H9 (cell line): ENCODE data around the gene TSC22D1. TPM values are rescaled to one million over a fixed set of nuclear protein-coding genes. Genes with fewer than 3 reads are reported as not detected.

Source experiments
- DNase-seq: peaks from one replicate; pipeline ENCODE4 v3.0.0-alpha.2; 2017
- H2AFZ ChIP-seq: one replicate; pipeline ENCODE4 v1.6.1; 2013; ENCODE audit warnings: mild to moderate bottlenecking, low read length, control low read depth, moderate library complexity
- H2AK5ac ChIP-seq: 2 replicates; pipeline ENCODE4 v1.6.1; 2013; ENCODE audit warnings: low read length, control low read depth, mixed read lengths; ENCODE audit not compliant: insufficient read length
- H2BK120ac ChIP-seq: one replicate; pipeline ENCODE4 v1.6.1; 2013; ENCODE audit warnings: low read depth, mild to moderate bottlenecking, low read length, control low read depth, inconsistent platforms; ENCODE audit not compliant: poor library complexity, severe bottlenecking
- H2BK12ac ChIP-seq: 2 replicates; pipeline ENCODE4 v1.6.1; 2013; ENCODE audit warnings: low read length, control low read depth, mixed read lengths, low read depth; ENCODE audit not compliant: insufficient read length
- H2BK15ac ChIP-seq: 2 replicates; pipeline ENCODE4 v1.6.1; 2013; ENCODE audit warnings: low read depth, low read length, control low read depth
- H2BK20ac ChIP-seq: one replicate; pipeline ENCODE4 v1.6.1; 2013; ENCODE audit warnings: low read depth, mild to moderate bottlenecking, low read length, control low read depth, inconsistent platforms; ENCODE audit not compliant: poor library complexity, severe bottlenecking
- H2BK5ac ChIP-seq: 2 replicates; pipeline ENCODE4 v1.6.1; 2013; ENCODE audit warnings: low read length, control low read depth, mixed read lengths; ENCODE audit not compliant: insufficient read length
- H3K14ac ChIP-seq: 2 replicates; pipeline ENCODE4 v1.6.1; 2013; ENCODE audit warnings: low read length, control low read depth; ENCODE audit not compliant: insufficient read depth
- H3K18ac ChIP-seq: 2 replicates; pipeline ENCODE4 v1.6.1; 2013; ENCODE audit warnings: low read depth, mild to moderate bottlenecking, mixed read lengths, low read length, control low read depth; ENCODE audit not compliant: insufficient read length
- H3K23ac ChIP-seq: 2 replicates; pipeline ENCODE4 v1.6.1; 2013; ENCODE audit warnings: low read length, control low read depth, mixed read lengths, low read depth; ENCODE audit not compliant: insufficient read length
- H3K23me2 ChIP-seq: 2 replicates; pipeline ENCODE4 v1.6.1; 2013; ENCODE audit warnings: low read depth, mild to moderate bottlenecking, mixed read lengths, low read length, control low read depth; ENCODE audit not compliant: insufficient read length, poor library complexity, severe bottlenecking
- H3K27ac ChIP-seq: 2 replicates; pipeline ENCODE4 v1.5.1; 2013; ENCODE audit warnings: low read length, control low read depth, mixed read lengths, low read depth; ENCODE audit not compliant: insufficient read length
- H3K27me3 ChIP-seq: 2 replicates; pipeline ENCODE4 v1.6.1; 2013; ENCODE audit warnings: low read length, control low read depth, inconsistent platforms; ENCODE audit not compliant: insufficient read depth
- H3K4ac ChIP-seq: 2 replicates; pipeline ENCODE4 v1.6.1; 2013; ENCODE audit warnings: low read depth, mild to moderate bottlenecking, control low read depth, inconsistent platforms, low read length, moderate library complexity
- H3K4me1 ChIP-seq: 2 replicates; pipeline ENCODE4 v1.6.1; 2013; ENCODE audit warnings: low read length, control low read depth, inconsistent platforms; ENCODE audit not compliant: insufficient read depth
- H3K4me2 ChIP-seq: 2 replicates; pipeline ENCODE4 v1.6.1; 2013; ENCODE audit warnings: low read length, control low read depth, mixed read lengths; ENCODE audit not compliant: insufficient read length, insufficient read depth
- H3K56ac ChIP-seq: 2 replicates; pipeline ENCODE4 v1.6.1; 2013; ENCODE audit warnings: low read depth, mild to moderate bottlenecking, mixed read lengths, low read length, control low read depth; ENCODE audit not compliant: insufficient read length
- H3K79me1 ChIP-seq: 2 replicates; pipeline ENCODE4 v1.6.1; 2013; ENCODE audit warnings: low read depth, mild to moderate bottlenecking, moderate library complexity, low read length, control low read depth, inconsistent platforms; ENCODE audit not compliant: insufficient read depth, poor library complexity, severe bottlenecking
- H3K79me2 ChIP-seq: 2 replicates; pipeline ENCODE4 v1.6.1; 2013; ENCODE audit warnings: low read length, control low read depth, inconsistent platforms; ENCODE audit not compliant: insufficient read depth
- H3K9ac ChIP-seq: 2 replicates; pipeline ENCODE4 v1.6.1; 2013; ENCODE audit warnings: low read length, control low read depth, mixed read lengths; ENCODE audit not compliant: insufficient read length; ENCODE audit errors: extremely low read depth
- H3K9me3 ChIP-seq: one replicate; pipeline ENCODE4 v1.6.1; 2013; ENCODE audit warnings: low read depth, low read length, inconsistent platforms; ENCODE audit not compliant: control insufficient read depth
- H3T11ph ChIP-seq: one replicate; pipeline ENCODE4 v1.6.1; 2013; ENCODE audit warnings: mild to moderate bottlenecking, low read length, control low read depth, inconsistent platforms
- H4K20me1 ChIP-seq: one replicate; pipeline ENCODE4 v1.6.1; 2013; ENCODE audit not compliant: control insufficient read depth, insufficient read length, insufficient read depth
- H4K5ac ChIP-seq: 2 replicates; pipeline ENCODE4 v1.6.1; 2013; ENCODE audit warnings: low read depth, mild to moderate bottlenecking, mixed read lengths, low read length, control low read depth; ENCODE audit not compliant: insufficient read length
- H4K8ac ChIP-seq: replicated peaks from 2 replicates; pipeline ENCODE4 v1.6.1; 2013; ENCODE audit warnings: low read length, control low read depth, mixed read lengths, low read depth; ENCODE audit not compliant: insufficient read length
- H4K91ac ChIP-seq: 2 replicates; pipeline ENCODE4 v1.6.1; 2013; ENCODE audit warnings: low read depth, mild to moderate bottlenecking, moderate library complexity, mixed read lengths, low read length, control low read depth; ENCODE audit not compliant: insufficient read length
- H3K27ac Mint-ChIP-seq, 3 experiments: 2 replicates in 2 of 3; 3 replicates in 1 of 3; pipeline ENCODE4 v1.8.0; 2020 to 2021; ENCODE audit warnings: mixed read lengths in 3 of 3, mild to moderate bottlenecking in 1 of 3, moderate library complexity in 1 of 3
- H3K27me3 Mint-ChIP-seq: 2 replicates; pipeline ENCODE4 v1.8.0; 2021; ENCODE audit warnings: low read depth, mild to moderate bottlenecking, moderate library complexity, mixed read lengths
- H3K36me3 Mint-ChIP-seq, 3 experiments: 2 replicates in 2 of 3; 3 replicates in 1 of 3; pipeline ENCODE4 v1.8.0; 2020 to 2021; ENCODE audit warnings: low read depth in 3 of 3, mixed read lengths in 3 of 3; ENCODE audit not compliant: insufficient read depth in 1 of 3
- H3K4me1 Mint-ChIP-seq, 2 experiments: 2 replicates each; pipeline ENCODE4 v1.8.0; 2020; ENCODE audit warnings: mixed read lengths in 2 of 2
- H3K4me3 Mint-ChIP-seq, 2 experiments: 2 replicates in 1 of 2; 3 replicates in 1 of 2; pipeline ENCODE4 v1.8.0; 2020 to 2021; ENCODE audit warnings: mild to moderate bottlenecking in 2 of 2, mixed read lengths in 2 of 2, moderate library complexity in 1 of 2
- H3K9me3 Mint-ChIP-seq, 2 experiments: 2 replicates in 1 of 2; 3 replicates in 1 of 2; pipeline ENCODE4 v1.8.0; 2020; ENCODE audit warnings: mild to moderate bottlenecking in 2 of 2, mixed read lengths in 2 of 2, moderate library complexity in 1 of 2
- WGBS: extraction: QIAGEN DNeasy Blood & Tissue Kit; methylation state at CpG from one replicate; pipeline ENCODE4 v1.1.7; 2013; ENCODE audit warnings: missing lambda C conversion rate, low lambda C conversion rate, mixed read lengths; ENCODE audit not compliant: insufficient read length; ENCODE audit errors: extremely low coverage; 5-methylcytosine and 5-hydroxymethylcytosine counted together
- total RNA-seq: library from RNA; stranded (reverse); gene quantifications from 2 replicates; pipeline ENCODE4 v1.2.1, GENCODE V29; 2021
- TF ChIP-seq, protein P1 (sequence below): fragments of 200-600 bp; sonication (generic); conservative IDR thresholded peaks from 3 replicates; pipeline ENCODE4 v1.8.0; 2021; ENCODE audit warnings: antibody characterized with exemption, mild to moderate bottlenecking

The TSC22D1 gene
- total RNA-seq, 1 experiment from 2014 or later = 76.7 TPM

- no peaks in the 10 kb centered on the region for H3K23me2 ChIP-seq
- no peak overlapping the region for H4K8ac ChIP-seq
- H2AFZ ChIP-seq = no peak overlapping the region
- no peaks in the 10 kb centered on the region for H3K9me3 Mint-ChIP-seq
- H2AK5ac ChIP-seq = no peak overlapping the region
- no peak overlapping the region for H2BK20ac ChIP-seq
- H2BK120ac ChIP-seq = no peak overlapping the region
- H3K23ac ChIP-seq = no peak overlapping the region
- H3K4me2 ChIP-seq = no peak overlapping the region
- no peak overlapping the region for H3K56ac ChIP-seq
- peaks cover 21 to 24% of the 10 kb centered on the region in 2 experiments for H3K4me1 Mint-ChIP-seq
- no peak overlapping the region for H2BK15ac ChIP-seq
- DNase-seq = no peak
- no peak overlapping the region for H3K14ac ChIP-seq
- TF ChIP-seq, protein P1, sequence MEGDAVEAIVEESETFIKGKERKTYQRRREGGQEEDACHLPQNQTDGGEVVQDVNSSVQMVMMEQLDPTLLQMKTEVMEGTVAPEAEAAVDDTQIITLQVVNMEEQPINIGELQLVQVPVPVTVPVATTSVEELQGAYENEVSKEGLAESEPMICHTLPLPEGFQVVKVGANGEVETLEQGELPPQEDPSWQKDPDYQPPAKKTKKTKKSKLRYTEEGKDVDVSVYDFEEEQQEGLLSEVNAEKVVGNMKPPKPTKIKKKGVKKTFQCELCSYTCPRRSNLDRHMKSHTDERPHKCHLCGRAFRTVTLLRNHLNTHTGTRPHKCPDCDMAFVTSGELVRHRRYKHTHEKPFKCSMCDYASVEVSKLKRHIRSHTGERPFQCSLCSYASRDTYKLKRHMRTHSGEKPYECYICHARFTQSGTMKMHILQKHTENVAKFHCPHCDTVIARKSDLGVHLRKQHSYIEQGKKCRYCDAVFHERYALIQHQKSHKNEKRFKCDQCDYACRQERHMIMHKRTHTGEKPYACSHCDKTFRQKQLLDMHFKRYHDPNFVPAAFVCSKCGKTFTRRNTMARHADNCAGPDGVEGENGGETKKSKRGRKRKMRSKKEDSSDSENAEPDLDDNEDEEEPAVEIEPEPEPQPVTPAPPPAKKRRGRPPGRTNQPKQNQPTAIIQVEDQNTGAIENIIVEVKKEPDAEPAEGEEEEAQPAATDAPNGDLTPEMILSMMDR = no peak
- no peak overlapping the region for H3K4me3 Mint-ChIP-seq
- no peaks in the 10 kb centered on the region for H4K20me1 ChIP-seq
- H3K9ac ChIP-seq = no peak overlapping the region
- no peaks in the 10 kb centered on the region for H3K27me3 ChIP-seq
- no peak overlapping the region for H3K18ac ChIP-seq
- no peak overlapping the region for H4K5ac ChIP-seq
- no peak overlapping the region for H4K91ac ChIP-seq
- no peak overlapping the region for H3K4ac ChIP-seq
- peaks cover 2 to 5% (median 5%) of the 10 kb centered on the region in 3 experiments; a peak in 4 of 7 replicates for H3K36me3 Mint-ChIP-seq
- H3K4me1 ChIP-seq = no peaks in the 10 kb centered on the region; the same call in 1 of the 2 replicates
- no peak overlapping the region for H2BK5ac ChIP-seq
- H3K27me3 Mint-ChIP-seq = no peaks in the 10 kb centered on the region
- no peaks in the 10 kb centered on the region for H3K79me1 ChIP-seq
- WGBS = no CpG with 5 or more reads among the region's 3 CpGs
- 0 out of 2 replicates have a peak, but pooled peaks cover 2% of the 10 kb centered on the region for H3K79me2 ChIP-seq
- no peak overlapping the region for H3K27ac ChIP-seq
- no peaks in the 10 kb centered on the region for H3K9me3 ChIP-seq
- H3K27ac Mint-ChIP-seq = no peak overlapping the region
- H2BK12ac ChIP-seq = no peak overlapping the region
- no peak overlapping the region for H3T11ph ChIP-seq
Observed at GRCh38 chr13:44468874-44469273, 107.3 kb downstream of the TSC22D1 start.
